ENCODE data around the gene POLQ. TPM values are rescaled to one million over a fixed set of nuclear protein-coding genes. Genes with fewer than 3 reads are reported as not detected.
A peak's percentile ranks its signal among the peaks of the same experiment; 100 is the strongest.
"Not testable (repeated sequence)": the region's sequence is repeated elsewhere in the genome, so short reads cannot be mapped to it uniquely, and the experiment has no call there.

Gene POLQ
- 0.54 TPM for polyA plus RNA-seq (2013, experiment 1 of 2)
- polyA plus RNA-seq (2013, experiment 2 of 2) = 0.53 TPM

- DNase-seq = peak; percentile 97
- Histone ChIP-seq H3K4me3 (ENCODE audit: insufficient read depth in 1 of 2, low read depth in 1 of 2, low read length in 2 of 2) (peak within 1 kb of the TSS; percentile 84 to 88), H2AK5ac (ENCODE audit: low read length, severe bottlenecking) (no peak within 1 kb of the TSS), H2BK5ac (ENCODE audit: low read depth, low read length, poor library complexity, severe bottlenecking) (no peak within 1 kb of the TSS), H4K8ac (ENCODE audit: low read length) (peak within 1 kb of the TSS; percentile 59), H2AFZ (ENCODE audit: low read depth, low read length) (peak within 1 kb of the TSS; percentile 93), H3K9ac (ENCODE audit: low read length) (peak within 1 kb of the TSS; percentile 94), H3K27ac (ENCODE audit: low read length, poor library complexity, severe bottlenecking) (peak within 1 kb of the TSS; percentile 40), H2BK12ac (ENCODE audit: low read length in 2 of 2) (no peak within 1 kb of the TSS), H3K9me3 (ENCODE audit: control insufficient read depth, low read length) (no peaks in the 10 kb centered on the region), H3K36me3 (ENCODE audit: control insufficient read depth in 1 of 2, insufficient read depth in 2 of 2, low read depth in 1 of 2, low read length in 2 of 2) (no peaks in the 10 kb centered on the region), H4K91ac (ENCODE audit: low read length) (no peak within 1 kb of the TSS), H3K4me1 (ENCODE audit: control insufficient read depth, insufficient read depth, low read depth, low read length) (peaks cover 2% of the 10 kb centered on the region), H3K27me3 (ENCODE audit: control insufficient read depth in 1 of 2, insufficient read depth in 1 of 2, low read length in 2 of 2) (no peaks in the 10 kb centered on the region), H2BK120ac (ENCODE audit: low read depth, low read length) (no peak within 1 kb of the TSS), H3K18ac (ENCODE audit: low read depth in 1 of 2, low read length in 2 of 2) (peak within 1 kb of the TSS in 1 of 2 experiments; percentile 3), H3K4me2 (ENCODE audit: low read length, poor library complexity, severe bottlenecking) (peak within 1 kb of the TSS; percentile 99), H2BK15ac (ENCODE audit: low read depth, poor library complexity, severe bottlenecking) (no peak within 1 kb of the TSS), H3K23ac (ENCODE audit: low read length in 2 of 2) (no peak within 1 kb of the TSS), H3K14ac (ENCODE audit: low read length in 2 of 2) (no peak within 1 kb of the TSS), H3K79me1 (replicated peaks; ENCODE audit: low read length, poor library complexity, severe bottlenecking) (peaks cover 10% of the 10 kb centered on the region), H3K4ac (ENCODE audit: low read depth in 1 of 2, low read length in 2 of 2) (peak within 1 kb of the TSS in 1 of 2 experiments; percentile 54)
- under 1% methylated on average over 33 of the region's 42 CpGs for WGBS
Observed at GRCh38 chr3:121545574-121546455, at the start of gene POLQ. Gene POLQ (minus strand): TSS chr3:121545988. CDS start chr3:121545877, 111 bp downstream.

GRCh38 chr3:121594850-121595249 lies 49.1 kb upstream of the POLQ start:
- H2AFZ ChIP-seq (ENCODE audit: low read depth, low read length) = no peak overlapping the region
- no peak overlapping the region for H3K23ac ChIP-seq (ENCODE audit: low read length in 2 of 2)
- no peak overlapping the region for H2BK12ac ChIP-seq (ENCODE audit: low read length in 2 of 2)

GRCh38 chr3:121593806-121594205 lies 48.0 kb upstream of the POLQ start:
- H3K79me1 ChIP-seq (replicated peaks; ENCODE audit: low read length, poor library complexity, severe bottlenecking); H3K9me3 ChIP-seq (ENCODE audit: control insufficient read depth, low read length); H4K8ac ChIP-seq (ENCODE audit: low read length); DNase-seq; H3K18ac ChIP-seq (ENCODE audit: low read depth in 1 of 2, low read length in 2 of 2); H2BK120ac ChIP-seq (ENCODE audit: low read depth, low read length); H2AK5ac ChIP-seq (ENCODE audit: low read length, severe bottlenecking); H2BK5ac ChIP-seq (ENCODE audit: low read depth, low read length, poor library complexity, severe bottlenecking); H3K4me3 ChIP-seq (ENCODE audit: insufficient read depth in 1 of 2, low read depth in 1 of 2, low read length in 2 of 2); H3K4me1 ChIP-seq (ENCODE audit: control insufficient read depth, insufficient read depth, low read depth, low read length); H3K4me2 ChIP-seq (ENCODE audit: low read length, poor library complexity, severe bottlenecking); H2AFZ ChIP-seq (ENCODE audit: low read depth, low read length); H3K36me3 ChIP-seq (ENCODE audit: control insufficient read depth in 1 of 2, insufficient read depth in 2 of 2, low read depth in 1 of 2, low read length in 2 of 2); H3K23ac ChIP-seq (ENCODE audit: low read length in 2 of 2); H4K91ac ChIP-seq (ENCODE audit: low read length); H3K4ac ChIP-seq (ENCODE audit: low read depth in 1 of 2, low read length in 2 of 2); H2BK12ac ChIP-seq (ENCODE audit: low read length in 2 of 2); H3K14ac ChIP-seq (ENCODE audit: low read length in 2 of 2); H2BK15ac ChIP-seq (ENCODE audit: low read depth, poor library complexity, severe bottlenecking); H3K9ac ChIP-seq (ENCODE audit: low read length); H3K27ac ChIP-seq (ENCODE audit: low read length, poor library complexity, severe bottlenecking): not testable (repeated sequence)
- 73% methylated on average over 3 of the region's 4 CpGs for WGBS
- H3K27me3 ChIP-seq (ENCODE audit: control insufficient read depth in 1 of 2, insufficient read depth in 1 of 2, low read length in 2 of 2) = peaks cover 0 to 12% of the 10 kb centered on the region in 2 experiments

More at GRCh38 chr3:121594850-121595249, 49.1 kb upstream of the POLQ start:
- 90% methylated on average over 2 of the region's 2 CpGs for WGBS
- Histone ChIP-seq H4K8ac (ENCODE audit: low read length) (no peak overlapping the region), H2BK5ac (ENCODE audit: low read depth, low read length, poor library complexity, severe bottlenecking) (no peak overlapping the region), H3K4me2 (ENCODE audit: low read length, poor library complexity, severe bottlenecking) (no peak overlapping the region), H3K79me1 (replicated peaks; ENCODE audit: low read length, poor library complexity, severe bottlenecking) (no peaks in the 10 kb centered on the region), H3K36me3 (ENCODE audit: control insufficient read depth in 1 of 2, insufficient read depth in 2 of 2, low read depth in 1 of 2, low read length in 2 of 2) (no peaks in the 10 kb centered on the region), H3K27me3 (ENCODE audit: control insufficient read depth in 1 of 2, insufficient read depth in 1 of 2, low read length in 2 of 2) (peaks cover 0 to 12% of the 10 kb centered on the region in 2 experiments), H4K91ac (ENCODE audit: low read length) (no peak overlapping the region), H2BK120ac (ENCODE audit: low read depth, low read length) (no peak overlapping the region), H3K4me3 (ENCODE audit: insufficient read depth in 1 of 2, low read depth in 1 of 2, low read length in 2 of 2) (no peak overlapping the region), H3K18ac (ENCODE audit: low read depth in 1 of 2, low read length in 2 of 2) (no peak overlapping the region), H3K4me1 (ENCODE audit: control insufficient read depth, insufficient read depth, low read depth, low read length) (no peaks in the 10 kb centered on the region), H3K9me3 (ENCODE audit: control insufficient read depth, low read length) (no peaks in the 10 kb centered on the region), H3K27ac (ENCODE audit: low read length, poor library complexity, severe bottlenecking) (no peak overlapping the region), H2AK5ac (ENCODE audit: low read length, severe bottlenecking) (no peak overlapping the region), H3K14ac (ENCODE audit: low read length in 2 of 2) (no peak overlapping the region), H2BK15ac (ENCODE audit: low read depth, poor library complexity, severe bottlenecking) (no peak overlapping the region), H3K9ac (ENCODE audit: low read length) (no peak overlapping the region), H3K4ac (ENCODE audit: low read depth in 1 of 2, low read length in 2 of 2) (no peak overlapping the region)
- DNase-seq = no peak

- no peak within 1 kb of the TSS for H3K14ac ChIP-seq (ENCODE audit: low read length in 2 of 2)
- no peak within 1 kb of the TSS for H4K8ac ChIP-seq (ENCODE audit: low read length)
- no peak within 1 kb of the TSS for H3K4me2 ChIP-seq (ENCODE audit: low read length, poor library complexity, severe bottlenecking)
- 42% methylated on average over 11 of the region's 11 CpGs for WGBS
- H2AK5ac ChIP-seq (ENCODE audit: low read length, severe bottlenecking) = no peak within 1 kb of the TSS
- H2BK12ac ChIP-seq (ENCODE audit: low read length in 2 of 2) = no peak within 1 kb of the TSS
- DNase-seq = no peak
- H3K9me3 ChIP-seq (ENCODE audit: control insufficient read depth, low read length) = no peaks in the 10 kb centered on the region
- no peak within 1 kb of the TSS for H2BK120ac ChIP-seq (ENCODE audit: low read depth, low read length)
- no peak within 1 kb of the TSS for H4K91ac ChIP-seq (ENCODE audit: low read length)
- H2BK15ac ChIP-seq (ENCODE audit: low read depth, poor library complexity, severe bottlenecking) = no peak within 1 kb of the TSS
- H3K27me3 ChIP-seq (ENCODE audit: control insufficient read depth in 1 of 2, insufficient read depth in 1 of 2, low read length in 2 of 2) = peaks cover 0 to 12% of the 10 kb centered on the region in 2 experiments
- H3K4me3 ChIP-seq (ENCODE audit: insufficient read depth in 1 of 2, low read depth in 1 of 2, low read length in 2 of 2) = no peak within 1 kb of the TSS
- H3K9ac ChIP-seq (ENCODE audit: low read length) = no peak within 1 kb of the TSS
- H3K23ac ChIP-seq (ENCODE audit: low read length in 2 of 2) = no peak within 1 kb of the TSS
- no peaks in the 10 kb centered on the region for H3K4me1 ChIP-seq (ENCODE audit: control insufficient read depth, insufficient read depth, low read depth, low read length)
- no peak within 1 kb of the TSS for H2BK5ac ChIP-seq (ENCODE audit: low read depth, low read length, poor library complexity, severe bottlenecking)
- no peak within 1 kb of the TSS for H3K4ac ChIP-seq (ENCODE audit: low read depth in 1 of 2, low read length in 2 of 2)
- H3K18ac ChIP-seq (ENCODE audit: low read depth in 1 of 2, low read length in 2 of 2) = no peak within 1 kb of the TSS
- H3K36me3 ChIP-seq (ENCODE audit: control insufficient read depth in 1 of 2, insufficient read depth in 2 of 2, low read depth in 1 of 2, low read length in 2 of 2) = no peaks in the 10 kb centered on the region
- no peak within 1 kb of the TSS for H3K27ac ChIP-seq (ENCODE audit: low read length, poor library complexity, severe bottlenecking)
- H2AFZ ChIP-seq (ENCODE audit: low read depth, low read length) = no peak within 1 kb of the TSS
- no peaks in the 10 kb centered on the region for H3K79me1 ChIP-seq (replicated peaks; ENCODE audit: low read length, poor library complexity, severe bottlenecking)
Observed at GRCh38 chr3:121592856-121593702, 47.3 kb upstream of the POLQ start, which contains the start of gene FBXO40. Gene FBXO40 (plus strand): TSS chr3:121593379. CDS start chr3:121620576, 27,197 bp downstream.

All from mesenchymal stem cell (in vitro differentiated cells and primary cell).